Uterus (tissue), 2 donors: ENCODE data around the gene VPS16.

Source experiments
- POLR2A ChIP-seq, 2 donors: fragments of 450-650 bp; IDR thresholded peaks; one replicate each; pipeline ENCODE4 v1.6.1; 2016; ENCODE audit warnings: antibody characterized with exemption in 2 of 2, mild to moderate bottlenecking in 1 of 2, moderate library complexity in 1 of 2
- TF ChIP-seq, protein P1 (sequence below), 4 experiments: fragments of 200-600 bp in 2 of 4; fragments of 450-650 bp in 2 of 4; sonication (generic) in 2 of 4; IDR thresholded peaks; one replicate each; pipeline ENCODE4 v1.5.1; 2016 to 2019; ENCODE audit warnings: antibody characterized with exemption in 4 of 4, mild to moderate bottlenecking in 2 of 4, moderate library complexity in 1 of 4

DNA sequence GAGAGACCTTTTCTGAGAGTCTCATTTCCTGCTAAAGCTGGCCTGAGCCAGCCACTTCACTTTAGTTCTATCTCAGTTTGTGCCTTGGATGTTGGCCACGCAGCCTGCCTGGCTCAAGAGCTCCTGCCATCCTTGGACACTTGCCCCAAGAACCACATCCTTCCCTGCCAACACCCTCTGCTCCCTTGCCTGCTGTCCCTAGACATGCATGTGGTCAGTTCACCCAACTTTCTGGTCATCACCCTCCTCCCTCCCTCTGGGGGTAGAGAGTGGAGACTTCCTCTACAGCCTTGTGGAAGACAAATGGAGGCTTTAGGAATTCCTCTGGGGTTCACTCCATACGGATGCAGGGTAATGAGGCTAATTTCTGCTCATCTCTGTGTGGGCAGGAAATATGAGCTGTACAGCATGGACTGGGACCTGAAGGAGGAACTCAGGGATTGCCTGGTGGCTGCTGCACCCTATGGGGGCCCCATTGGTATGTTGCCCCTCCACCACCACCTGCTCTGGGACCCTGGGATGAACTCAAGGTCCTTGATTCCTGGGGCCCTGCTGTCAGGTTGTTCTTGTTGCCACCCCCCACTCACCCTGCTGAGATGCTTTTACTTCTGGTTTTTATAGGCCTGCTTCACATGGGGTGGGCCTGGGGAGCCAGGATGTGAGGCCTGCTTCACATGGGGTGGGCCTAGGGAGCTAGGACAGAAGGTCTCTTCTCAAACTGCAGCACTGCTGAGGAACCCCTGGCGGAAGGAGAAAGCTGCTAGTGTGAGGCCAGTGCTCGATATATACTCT, 19.0 kb downstream of the VPS16 start:
- TF ChIP-seq, protein P1, sequence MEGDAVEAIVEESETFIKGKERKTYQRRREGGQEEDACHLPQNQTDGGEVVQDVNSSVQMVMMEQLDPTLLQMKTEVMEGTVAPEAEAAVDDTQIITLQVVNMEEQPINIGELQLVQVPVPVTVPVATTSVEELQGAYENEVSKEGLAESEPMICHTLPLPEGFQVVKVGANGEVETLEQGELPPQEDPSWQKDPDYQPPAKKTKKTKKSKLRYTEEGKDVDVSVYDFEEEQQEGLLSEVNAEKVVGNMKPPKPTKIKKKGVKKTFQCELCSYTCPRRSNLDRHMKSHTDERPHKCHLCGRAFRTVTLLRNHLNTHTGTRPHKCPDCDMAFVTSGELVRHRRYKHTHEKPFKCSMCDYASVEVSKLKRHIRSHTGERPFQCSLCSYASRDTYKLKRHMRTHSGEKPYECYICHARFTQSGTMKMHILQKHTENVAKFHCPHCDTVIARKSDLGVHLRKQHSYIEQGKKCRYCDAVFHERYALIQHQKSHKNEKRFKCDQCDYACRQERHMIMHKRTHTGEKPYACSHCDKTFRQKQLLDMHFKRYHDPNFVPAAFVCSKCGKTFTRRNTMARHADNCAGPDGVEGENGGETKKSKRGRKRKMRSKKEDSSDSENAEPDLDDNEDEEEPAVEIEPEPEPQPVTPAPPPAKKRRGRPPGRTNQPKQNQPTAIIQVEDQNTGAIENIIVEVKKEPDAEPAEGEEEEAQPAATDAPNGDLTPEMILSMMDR (IDR thresholded peaks at IDR 0.05) = no peak
- TF ChIP-seq POLR2A (IDR thresholded peaks at IDR 0.05) = no peak
